HG03060 (cell line): ENCODE measurements around the gene LRP1.
"Not testable (repeated sequence)": the region's sequence is repeated elsewhere in the genome, so short reads cannot be mapped to it uniquely, and the experiment has no call there.

ENCODE experiments used
- ATAC-seq: cut with Tn5 transposase; IDR thresholded peaks from one replicate; pipeline ENCODE4 v1.9.1; 2021; ENCODE audit warnings: low read depth, moderate number of reproducible peaks; ENCODE audit not compliant: unreplicated experiment

LRP1 gene

GRCh38 chr12:57110104-57111030 is 17.9 kb upstream of the LRP1 start:
- no peak for ATAC-seq

- no peak for ATAC-seq
Measured at GRCh38 chr12:57111031-57111734, 17.1 kb upstream of the LRP1 start, which contains the start of gene STAT6. TSS of gene STAT6 (minus strand) at chr12:57111362. CDS start at chr12:57108278, 3,084 bp downstream.

- ATAC-seq, result peak; percentile 61
Measured at GRCh38 chr12:57112492-57113294, 15.6 kb upstream of the LRP1 start.

DNA sequence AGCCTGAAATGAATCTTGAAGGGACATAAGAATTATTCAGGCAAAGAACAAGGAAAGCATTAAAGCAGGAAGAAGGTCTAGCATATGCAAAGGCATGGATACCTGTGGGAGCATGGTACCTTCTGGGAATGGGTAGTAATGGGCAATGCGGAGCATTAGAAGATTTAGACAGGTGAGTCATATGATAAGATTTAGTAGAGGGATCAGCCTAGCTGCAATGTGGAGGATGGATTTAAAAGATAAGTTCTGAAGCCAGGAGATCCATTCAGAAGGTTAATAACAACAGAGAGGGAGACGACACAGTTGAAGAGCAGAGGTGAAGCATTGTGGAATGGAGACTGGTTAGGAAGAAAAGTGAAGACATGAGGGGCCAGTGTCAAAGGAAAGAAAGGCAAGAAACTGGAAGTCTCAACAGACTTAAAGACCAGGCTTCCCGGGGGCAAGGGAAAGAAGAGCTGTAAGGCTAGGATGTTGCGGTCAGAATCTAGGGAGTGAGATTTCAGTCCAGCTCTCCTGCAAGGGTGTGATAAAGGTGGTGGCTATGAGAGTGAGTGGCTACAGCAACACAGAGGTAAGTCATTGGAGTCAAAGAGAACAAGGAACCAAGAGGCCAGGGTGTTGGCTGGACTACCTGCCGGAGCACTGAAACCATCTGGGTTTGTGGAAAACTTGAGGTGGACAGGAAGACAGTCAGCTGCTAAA is 11.6 kb upstream of the LRP1 start:
- ATAC-seq, result no peak

DNA sequence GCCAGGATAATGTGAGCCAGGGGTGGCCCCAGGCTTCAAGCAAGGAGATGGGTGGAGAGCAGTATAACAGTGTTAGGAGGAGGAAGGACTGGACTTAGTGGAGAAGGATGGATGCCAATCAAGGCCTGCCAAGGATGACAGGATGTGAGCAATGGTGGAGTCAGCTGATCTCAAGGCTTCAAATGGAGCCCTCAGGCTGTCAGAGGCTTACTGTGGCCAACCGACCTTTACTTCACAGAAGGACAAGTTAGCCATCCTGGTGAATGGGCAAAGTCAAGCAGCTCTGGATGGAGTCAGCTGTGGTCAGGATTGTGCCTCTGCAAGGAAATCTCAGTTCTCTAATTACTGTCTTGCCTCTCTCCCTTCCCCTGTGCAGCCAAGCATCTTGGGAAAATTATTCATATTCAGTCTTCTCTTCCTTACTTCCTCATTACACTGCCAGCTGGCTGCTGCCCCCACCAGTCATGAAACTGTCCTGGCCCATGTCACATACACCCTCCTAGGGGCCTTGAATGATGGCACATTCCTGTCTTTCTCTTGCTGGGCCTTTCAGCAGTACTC is 9.5 kb upstream of the LRP1 start:
- no peak for ATAC-seq

DNA sequence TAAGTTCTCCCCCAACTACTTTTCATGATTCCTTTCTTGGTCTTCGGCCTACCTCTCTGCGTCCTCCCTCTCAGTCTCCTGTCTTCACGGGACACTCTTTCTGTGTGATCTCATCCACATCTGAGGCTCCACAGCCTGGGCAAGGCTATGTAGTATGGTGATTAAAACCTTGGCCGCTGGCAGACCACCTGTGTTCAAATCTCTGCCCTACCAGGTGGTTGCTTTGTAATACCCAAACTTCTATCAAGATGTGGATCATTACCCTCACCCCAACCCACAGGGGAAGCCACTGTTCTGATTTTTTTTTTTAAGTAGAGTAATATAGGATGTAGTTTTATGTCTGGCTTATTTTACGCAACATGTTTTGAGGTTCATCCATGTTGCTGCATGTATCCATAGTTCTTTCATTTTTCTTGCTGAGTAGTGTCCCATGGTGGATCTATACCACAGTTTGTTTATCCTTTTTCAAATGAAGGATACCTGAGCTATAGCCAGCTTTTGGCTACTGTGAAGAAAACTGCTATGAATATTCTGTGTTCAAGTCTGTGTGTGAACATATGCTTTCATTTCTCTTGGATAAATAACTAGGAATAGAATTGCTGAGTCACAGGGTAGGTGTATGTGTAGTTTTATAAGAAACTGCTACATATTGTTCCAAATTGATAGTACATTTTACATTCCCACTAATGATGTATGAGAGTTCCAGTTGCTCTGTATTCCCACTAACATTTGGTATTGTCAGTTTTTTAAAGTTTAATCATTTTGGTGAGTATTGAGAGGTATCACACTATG is 8.8 kb upstream of the LRP1 start:
- no peak for ATAC-seq

GRCh38 chr12:57120718-57121117 is 7.6 kb upstream of the LRP1 start:
- ATAC-seq, result not testable (repeated sequence)

- ATAC-seq, result no peak
Measured at GRCh38 chr12:57123813-57124212, 4.5 kb upstream of the LRP1 start.

- ATAC-seq, result no peak
Measured at GRCh38 chr12:57124261-57124877, 3.9 kb upstream of the LRP1 start.

- ATAC-seq, result no peak
Measured at GRCh38 chr12:57126061-57126460, 2.2 kb upstream of the LRP1 start.

- no peak for ATAC-seq
Measured at GRCh38 chr12:57126561-57126960, 1.7 kb upstream of the LRP1 start.

DNA sequence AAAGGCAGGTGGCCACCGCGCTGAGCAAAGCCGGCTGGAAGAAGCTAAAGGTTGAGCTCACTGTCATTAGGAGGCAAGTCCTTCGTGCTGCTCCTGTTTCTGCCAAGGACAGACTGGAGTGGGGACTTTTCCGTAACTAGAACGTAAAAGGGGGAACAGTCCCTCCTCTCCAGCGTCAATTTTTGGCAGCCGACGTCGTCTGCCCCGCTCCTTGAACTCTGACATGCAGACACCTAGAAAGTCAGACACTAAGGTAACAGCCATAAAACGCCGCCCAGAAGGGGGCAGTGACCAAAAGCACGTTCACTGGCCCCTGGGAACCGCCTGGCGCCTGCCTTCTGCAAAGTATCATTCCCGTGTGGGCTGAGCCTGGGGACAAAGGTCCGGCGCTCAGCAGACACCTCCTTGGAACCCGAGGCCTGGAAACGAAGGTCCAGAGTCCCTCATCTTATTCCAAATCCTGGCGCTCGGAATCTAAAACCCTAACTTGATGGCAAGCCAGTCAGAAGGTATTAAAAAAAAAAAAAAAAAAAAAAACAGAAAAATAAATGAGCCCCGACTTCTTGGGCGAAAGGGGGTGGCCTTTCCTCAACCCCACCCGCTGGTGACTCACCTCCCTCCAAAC is 1.1 kb upstream of the LRP1 start:
- no peak for ATAC-seq

DNA sequence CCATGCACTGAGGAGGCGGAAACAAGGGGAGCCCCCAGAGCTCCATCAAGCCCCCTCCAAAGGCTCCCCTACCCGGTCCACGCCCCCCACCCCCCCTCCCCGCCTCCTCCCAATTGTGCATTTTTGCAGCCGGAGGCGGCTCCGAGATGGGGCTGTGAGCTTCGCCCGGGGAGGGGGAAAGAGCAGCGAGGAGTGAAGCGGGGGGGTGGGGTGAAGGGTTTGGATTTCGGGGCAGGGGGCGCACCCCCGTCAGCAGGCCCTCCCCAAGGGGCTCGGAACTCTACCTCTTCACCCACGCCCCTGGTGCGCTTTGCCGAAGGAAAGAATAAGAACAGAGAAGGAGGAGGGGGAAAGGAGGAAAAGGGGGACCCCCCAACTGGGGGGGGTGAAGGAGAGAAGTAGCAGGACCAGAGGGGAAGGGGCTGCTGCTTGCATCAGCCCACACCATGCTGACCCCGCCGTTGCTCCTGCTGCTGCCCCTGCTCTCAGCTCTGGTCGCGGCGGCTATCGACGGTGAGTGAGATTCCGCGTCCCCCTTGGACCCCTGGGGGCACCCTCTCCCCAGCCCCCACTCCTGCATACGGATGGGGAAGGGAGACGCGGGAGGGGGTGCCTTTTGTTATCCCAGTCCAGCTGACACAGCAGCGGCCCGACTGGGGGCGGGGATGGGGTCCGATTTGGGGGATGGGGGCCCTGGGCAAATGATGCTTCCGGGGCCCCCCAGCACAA is 400 bp downstream of the LRP1 start:
- no peak for ATAC-seq

GRCh38 chr12:57129321-57129842 is 1.1 kb downstream of the LRP1 start:
- no peak for ATAC-seq

DNA sequence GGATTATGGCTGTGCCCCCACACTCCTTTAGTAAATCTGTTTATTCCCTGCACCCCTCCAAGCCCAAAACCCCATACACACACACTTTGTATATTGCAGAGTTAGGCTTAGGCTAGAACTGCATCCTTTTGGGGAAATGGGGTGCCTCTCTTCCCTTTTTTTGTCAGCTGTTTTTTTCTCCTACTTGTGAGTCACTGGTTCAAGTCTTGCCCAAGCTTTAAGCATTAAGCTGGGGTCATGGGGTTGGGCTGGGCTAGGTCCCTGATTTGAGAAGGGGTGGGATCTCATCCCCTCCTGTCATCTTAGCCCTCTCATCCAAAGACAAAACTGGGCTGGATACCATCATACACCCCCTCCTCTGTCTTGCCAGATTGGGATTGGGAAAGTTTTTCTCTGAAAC is 1.6 kb downstream of the LRP1 start:
- no peak for ATAC-seq

DNA sequence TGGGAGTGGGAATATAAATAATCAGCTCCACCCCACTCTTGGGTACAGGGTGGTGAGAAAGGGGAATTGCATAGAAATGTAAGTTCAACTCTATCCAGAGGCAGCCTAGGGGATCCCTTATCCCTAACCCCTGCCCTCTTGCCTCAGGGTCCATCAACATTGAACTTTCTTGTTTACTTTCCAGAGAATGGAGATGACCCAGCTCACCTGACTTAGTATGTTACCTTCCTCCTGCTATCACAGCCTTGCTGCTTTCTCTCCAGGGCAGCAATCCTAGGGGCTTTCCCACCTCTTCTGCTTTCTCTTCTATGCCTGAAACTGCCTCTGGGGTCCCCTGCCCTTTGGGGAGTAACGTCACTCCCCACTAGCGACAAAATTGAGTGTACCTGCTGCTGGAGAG is 2.7 kb downstream of the LRP1 start:
- ATAC-seq, result no peak
